Testis (tissue), 2 donors: Measurements from ENCODE around the gene PPP2R5D.

Experiments used
- CTCF ChIP-seq, 3 experiments: fragments of 450-650 bp in 2 of 3; fragments of 200-600 bp in 1 of 3; sonication (generic) in 1 of 3; IDR thresholded peaks; one replicate each; pipeline ENCODE4 v1.5.1; 2016 to 2019; ENCODE audit warnings: antibody characterized with exemption in 3 of 3, mild to moderate bottlenecking in 2 of 3, moderate library complexity in 1 of 3
- POLR2A ChIP-seq: fragments of 450-650 bp; IDR thresholded peaks from one replicate; pipeline ENCODE4 v1.6.1; 2017; ENCODE audit warnings: antibody characterized with exemption, mild to moderate bottlenecking, moderate library complexity

DNA sequence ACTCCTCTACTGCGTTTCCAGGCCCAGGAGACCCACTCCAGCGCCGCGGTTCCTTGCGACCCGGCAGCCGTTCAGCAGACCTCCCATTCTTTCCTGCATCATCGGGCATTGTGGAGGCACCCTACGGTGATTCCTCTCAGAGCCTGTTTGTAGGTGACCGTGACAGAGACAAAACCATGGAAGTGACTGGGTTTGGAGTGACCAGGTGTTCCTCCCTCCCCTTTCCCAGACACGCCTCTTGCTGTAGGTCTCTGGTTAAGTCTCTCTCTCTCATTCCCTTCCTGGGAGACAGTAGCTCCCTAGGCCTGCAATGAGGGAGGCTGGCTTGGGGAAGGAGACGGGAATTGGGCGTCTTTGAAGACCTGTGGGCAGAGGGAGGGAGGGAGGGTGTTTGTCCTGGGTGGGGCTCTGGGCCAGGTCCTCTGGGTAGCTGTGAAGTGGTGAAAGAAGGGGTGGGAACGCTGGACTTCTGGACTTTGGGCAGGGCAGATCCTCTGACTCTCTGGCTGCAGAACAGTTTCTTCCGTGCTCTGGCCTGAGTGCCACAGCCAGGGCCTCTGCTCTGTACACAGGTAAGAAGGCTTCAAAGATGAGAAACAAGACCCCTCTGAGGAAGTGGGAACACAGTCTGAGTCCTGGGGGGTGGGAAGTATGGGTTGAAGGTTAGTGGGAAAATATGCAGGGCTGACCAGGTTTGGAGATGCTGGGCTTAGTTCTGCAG lies 75.8 kb downstream of the PPP2R5D start:
- no peak for TF ChIP-seq CTCF (IDR thresholded peaks at IDR 0.05)
- no peak for TF ChIP-seq POLR2A
